Measurements from ENCODE around the gene NUDT16L1. TPM values are rescaled to one million over a fixed set of nuclear protein-coding genes. Genes with fewer than 3 reads are reported as not detected.

Gene NUDT16L1
- polyA plus RNA-seq, 1 of the 3 experiments (the other 2 are of a cell fraction): 45.8 TPM

DNA sequence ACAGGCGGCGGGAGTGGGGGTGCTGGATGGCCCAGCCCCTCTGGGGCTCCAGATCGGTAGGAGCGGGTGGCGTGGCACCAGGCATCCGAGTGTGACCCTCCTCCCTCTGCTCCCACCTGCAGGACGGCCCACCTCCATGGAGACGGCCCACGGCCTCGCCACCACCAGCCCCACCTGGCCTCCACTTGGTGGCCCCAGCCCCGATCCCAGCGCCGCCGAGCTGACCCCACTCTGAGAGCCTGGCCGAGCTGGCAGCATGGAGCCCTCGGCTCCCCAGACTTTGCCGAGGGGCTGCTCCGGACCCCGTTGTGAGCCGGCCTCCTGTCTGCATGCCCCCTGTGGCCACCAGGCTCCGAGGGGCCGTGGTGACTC lies 4.7 kb upstream of the NUDT16L1 start:
- 96% methylated on average over 10 of the region's 22 CpGs for WGBS (ENCODE audit: low lambda C conversion rate)
- TF ChIP-seq, protein P1, sequence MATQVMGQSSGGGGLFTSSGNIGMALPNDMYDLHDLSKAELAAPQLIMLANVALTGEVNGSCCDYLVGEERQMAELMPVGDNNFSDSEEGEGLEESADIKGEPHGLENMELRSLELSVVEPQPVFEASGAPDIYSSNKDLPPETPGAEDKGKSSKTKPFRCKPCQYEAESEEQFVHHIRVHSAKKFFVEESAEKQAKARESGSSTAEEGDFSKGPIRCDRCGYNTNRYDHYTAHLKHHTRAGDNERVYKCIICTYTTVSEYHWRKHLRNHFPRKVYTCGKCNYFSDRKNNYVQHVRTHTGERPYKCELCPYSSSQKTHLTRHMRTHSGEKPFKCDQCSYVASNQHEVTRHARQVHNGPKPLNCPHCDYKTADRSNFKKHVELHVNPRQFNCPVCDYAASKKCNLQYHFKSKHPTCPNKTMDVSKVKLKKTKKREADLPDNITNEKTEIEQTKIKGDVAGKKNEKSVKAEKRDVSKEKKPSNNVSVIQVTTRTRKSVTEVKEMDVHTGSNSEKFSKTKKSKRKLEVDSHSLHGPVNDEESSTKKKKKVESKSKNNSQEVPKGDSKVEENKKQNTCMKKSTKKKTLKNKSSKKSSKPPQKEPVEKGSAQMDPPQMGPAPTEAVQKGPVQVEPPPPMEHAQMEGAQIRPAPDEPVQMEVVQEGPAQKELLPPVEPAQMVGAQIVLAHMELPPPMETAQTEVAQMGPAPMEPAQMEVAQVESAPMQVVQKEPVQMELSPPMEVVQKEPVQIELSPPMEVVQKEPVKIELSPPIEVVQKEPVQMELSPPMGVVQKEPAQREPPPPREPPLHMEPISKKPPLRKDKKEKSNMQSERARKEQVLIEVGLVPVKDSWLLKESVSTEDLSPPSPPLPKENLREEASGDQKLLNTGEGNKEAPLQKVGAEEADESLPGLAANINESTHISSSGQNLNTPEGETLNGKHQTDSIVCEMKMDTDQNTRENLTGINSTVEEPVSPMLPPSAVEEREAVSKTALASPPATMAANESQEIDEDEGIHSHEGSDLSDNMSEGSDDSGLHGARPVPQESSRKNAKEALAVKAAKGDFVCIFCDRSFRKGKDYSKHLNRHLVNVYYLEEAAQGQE (IDR thresholded peaks at IDR 0.05; ENCODE audit: low read depth, low read length): no peak
- no peak for TF ChIP-seq TEAD4 (IDR thresholded peaks at IDR 0.05; ENCODE audit: borderline replicate concordance, insufficient read depth)
- TF ChIP-seq FOSL2 (IDR thresholded peaks at IDR 0.05; ENCODE audit: borderline replicate concordance, low read depth): no peak
- no peak for TF ChIP-seq TAF1 (IDR thresholded peaks at IDR 0.05; ENCODE audit: borderline replicate concordance, low read depth, low read length)
- no peak for TF ChIP-seq TCF12 (IDR thresholded peaks at IDR 0.05)
- peaks cover 0 to 34% of the 10 kb centered on the region in 2 experiments for H3K36me3 ChIP-seq (replicated peaks in 1 of 2; ENCODE audit: control insufficient read depth in 1 of 2, insufficient read depth in 2 of 2, low read length in 1 of 2)

DNA sequence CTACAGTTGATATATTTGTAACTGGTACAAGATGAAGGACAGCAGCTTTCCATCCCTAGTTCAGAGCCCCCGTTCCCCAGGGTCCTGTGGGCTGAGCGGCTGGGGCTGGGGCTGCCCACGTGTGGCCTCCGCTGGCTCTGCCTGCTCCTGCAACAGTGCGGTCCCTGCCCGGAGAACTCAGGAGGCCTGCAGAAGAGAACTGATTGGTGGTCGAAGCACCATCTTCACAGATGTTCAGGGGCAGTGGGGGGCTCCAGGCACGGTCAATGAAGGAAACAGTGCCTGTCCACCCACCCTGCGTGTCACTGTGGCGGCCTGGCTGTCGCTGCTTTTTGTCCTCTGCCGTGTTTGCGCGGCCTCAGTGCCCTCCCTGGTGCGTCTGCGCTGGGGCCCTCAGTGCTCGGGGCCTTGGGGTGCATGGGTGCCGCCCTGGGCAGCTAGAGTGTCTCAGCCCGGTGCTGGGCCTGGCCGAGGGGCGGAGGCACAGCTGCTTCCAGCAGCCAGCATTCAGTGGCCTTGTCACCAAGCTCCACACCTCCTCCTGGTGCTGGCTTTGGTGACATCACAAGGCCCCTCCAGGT lies 4.2 kb upstream of the NUDT16L1 start:
- Histone ChIP-seq H3K4me2 (no peak overlapping the region), H2AFZ (ENCODE audit: low read depth) (no peak overlapping the region), H3K9ac (no peak overlapping the region), H3K27me3 (ENCODE audit: insufficient read depth) (no peaks in the 10 kb centered on the region), H3F3A (replicated peaks; ENCODE audit: insufficient read depth) (peaks cover 3% of the 10 kb centered on the region), H3K4me3 (ENCODE audit: low read depth in 2 of 2, low read length in 1 of 2) (no peak overlapping the region), H3K27ac (ENCODE audit: low read depth in 2 of 2, low read length in 1 of 2) (no peak overlapping the region), H3K36me3 (replicated peaks in 1 of 2; ENCODE audit: control insufficient read depth in 1 of 2, insufficient read depth in 2 of 2, low read length in 1 of 2) (peaks cover 0 to 31% of the 10 kb centered on the region in 2 experiments), H3K79me2 (ENCODE audit: insufficient read depth) (peaks cover 5% of the 10 kb centered on the region; the same call in 1 of the 2 replicates), H3K4me1 (ENCODE audit: control insufficient read depth in 1 of 2, insufficient read depth in 2 of 2, low read depth in 1 of 2, low read length in 1 of 2) (peaks cover 0 to 12% of the 10 kb centered on the region in 2 experiments; a peak in 1 of 4 replicates), H3K9me3 (no peaks in the 10 kb centered on the region), H4K20me1 (ENCODE audit: insufficient read depth) (no peaks in the 10 kb centered on the region), H3K9me2 (no peaks in the 10 kb centered on the region)
- no peak for TF ChIP-seq FOXJ3 (CRISPR knock-in tag; IDR thresholded peaks at IDR 0.05)
- no peak for TF ChIP-seq MEF2A (IDR thresholded peaks at IDR 0.05; ENCODE audit: borderline replicate concordance, low read depth)
- DNase-seq: no peak
- ChIA-PET POLR2A (no interaction called here), CTCF (no interaction called here)
- WGBS (ENCODE audit: low lambda C conversion rate): 80% methylated on average over 2 of the region's 21 CpGs

More for the DNA sequence above, 4.7 kb upstream of the NUDT16L1 start:
- Histone ChIP-seq H3K79me2 (ENCODE audit: insufficient read depth) (peaks cover under 1% of the 10 kb centered on the region; the same call in 1 of the 2 replicates), H3K4me3 (ENCODE audit: low read depth in 2 of 2, low read length in 1 of 2) (no peak overlapping the region), H3K4me1 (ENCODE audit: control insufficient read depth in 1 of 2, insufficient read depth in 2 of 2, low read depth in 1 of 2, low read length in 1 of 2) (peaks cover 0 to 12% of the 10 kb centered on the region in 2 experiments; a peak in 1 of 4 replicates), H3K27ac (ENCODE audit: low read depth in 2 of 2, low read length in 1 of 2) (no peak overlapping the region), H3K27me3 (ENCODE audit: insufficient read depth) (no peaks in the 10 kb centered on the region), H3K9me3 (no peaks in the 10 kb centered on the region), H3K9me2 (no peaks in the 10 kb centered on the region), H4K20me1 (ENCODE audit: insufficient read depth) (no peaks in the 10 kb centered on the region), H2AFZ (ENCODE audit: low read depth) (no peak overlapping the region), H3F3A (replicated peaks; ENCODE audit: insufficient read depth) (peaks cover 3% of the 10 kb centered on the region), H3K9ac (no peak overlapping the region), H3K4me2 (no peak overlapping the region)
- CTCF ChIA-PET: no interaction called here
- POLR2A ChIA-PET: no interaction called here
- no peak for DNase-seq
